GM23338 (cell line): ENCODE results near the gene DHRS7C. TPM values are rescaled to one million over a fixed set of nuclear protein-coding genes. Genes with fewer than 3 reads are reported as not detected.

ENCODE experiments used
- ATAC-seq: fragments of 200-7000 bp; cut with Tn5 transposase; 3 replicates; pipeline ENCODE4 v1.9.1; 2020
- DNase-seq: peaks from one replicate; pipeline ENCODE4 v3.0.0-alpha.2; 2015; ENCODE audit warnings: low spot score
- H2AFZ ChIP-seq: fragments of 200-600 bp; sonication (generic); 2 replicates; pipeline ENCODE4 v1.8.0; 2016; ENCODE audit warnings: antibody characterized with exemption, mild to moderate bottlenecking, moderate library complexity
- H3F3A ChIP-seq: fragments of 200-600 bp; sonication (generic); replicated peaks from 2 replicates; pipeline ENCODE4 v1.8.0; 2017; ENCODE audit warnings: antibody characterized with exemption, mixed run types, low read depth
- H3K27ac ChIP-seq: fragments of 200-600 bp; sonication (generic); 2 replicates; pipeline ENCODE4 v1.6.1; 2016; ENCODE audit warnings: low read depth
- H3K27me3 ChIP-seq: fragments of 200-600 bp; sonication (generic); 2 replicates; pipeline ENCODE4 v1.8.0; 2016; ENCODE audit warnings: mild to moderate bottlenecking, mixed run types, moderate library complexity; ENCODE audit not compliant: insufficient read depth
- H3K36me3 ChIP-seq: fragments of 200-600 bp; sonication (generic); 2 replicates; pipeline ENCODE4 v1.8.0; 2016; ENCODE audit warnings: mild to moderate bottlenecking; ENCODE audit not compliant: insufficient read depth
- H3K4me1 ChIP-seq: fragments of 200-600 bp; sonication (generic); 2 replicates; pipeline ENCODE4 v1.8.0; 2016; ENCODE audit warnings: mild to moderate bottlenecking, moderate library complexity; ENCODE audit not compliant: insufficient read depth
- H3K4me2 ChIP-seq: fragments of 200-600 bp; sonication (generic); 2 replicates; pipeline ENCODE4 v1.7.1; 2017; ENCODE audit warnings: mixed run types
- H3K4me3 ChIP-seq: fragments of 200-600 bp; sonication (generic); 2 replicates; pipeline ENCODE4 v1.6.1; 2016; ENCODE audit warnings: mixed run types
- H3K79me2 ChIP-seq: fragments of 200-600 bp; sonication (generic); replicated peaks from 2 replicates; pipeline ENCODE4 v1.8.0; 2017; ENCODE audit warnings: mild to moderate bottlenecking; ENCODE audit not compliant: insufficient read depth
- H3K9me2 ChIP-seq: fragments of 200-600 bp; sonication (generic); 2 replicates; pipeline ENCODE4 v1.8.0; 2017; ENCODE audit not compliant: insufficient read depth
- H4K20me1 ChIP-seq: fragments of 200-600 bp; sonication (generic); replicated peaks from 2 replicates; pipeline ENCODE4 v1.8.0; 2017; ENCODE audit warnings: mild to moderate bottlenecking; ENCODE audit not compliant: insufficient read depth
- H3K27ac Mint-ChIP-seq: 2 replicates; pipeline ENCODE4 v1.8.0; 2020; ENCODE audit warnings: inconsistent platforms, mild to moderate bottlenecking, moderate library complexity, mixed read lengths
- H3K27me3 Mint-ChIP-seq: 3 replicates; pipeline ENCODE4 v1.8.0; 2022; ENCODE audit warnings: low read depth, mild to moderate bottlenecking, moderate library complexity, mixed read lengths, inconsistent platforms; ENCODE audit not compliant: insufficient read depth, poor library complexity
- H3K36me3 Mint-ChIP-seq: 3 replicates; pipeline ENCODE4 v1.8.0; 2021; ENCODE audit warnings: low read depth, mild to moderate bottlenecking, inconsistent platforms, moderate library complexity, mixed read lengths
- H3K4me1 Mint-ChIP-seq: 3 replicates; pipeline ENCODE4 v1.8.0; 2020; ENCODE audit warnings: mild to moderate bottlenecking, inconsistent platforms, mixed read lengths
- H3K4me3 Mint-ChIP-seq: 3 replicates; pipeline ENCODE4 v1.8.0; 2021; ENCODE audit warnings: moderate library complexity, mild to moderate bottlenecking, inconsistent platforms, mixed read lengths
- H3K9me3 Mint-ChIP-seq: 3 replicates; pipeline ENCODE4 v1.8.0; 2020; ENCODE audit warnings: moderate library complexity, mild to moderate bottlenecking, inconsistent platforms, mixed read lengths
- CREB1 ChIP-seq: fragments of 250-450 bp; sonication (Bioruptor Pico); IDR thresholded peaks from 2 replicates; pipeline ENCODE4 v1.5.0; 2020; ENCODE audit warnings: low read depth, mild to moderate bottlenecking, moderate library complexity
- ETS1 ChIP-seq: IDR thresholded peaks from 2 replicates; pipeline ENCODE4 v1.6.1; 2016; ENCODE audit warnings: antibody characterized with exemption
- EZH2 ChIP-seq: fragments of 200-600 bp; sonication (generic); IDR thresholded peaks from one replicate; pipeline ENCODE4 v1.8.0; 2017; ENCODE audit warnings: antibody characterized with exemption, mild to moderate bottlenecking, low read depth; ENCODE audit not compliant: unreplicated experiment
- EZH2phosphoT487 ChIP-seq: fragments of 200-600 bp; sonication (generic); IDR thresholded peaks from one replicate; pipeline ENCODE4 v1.8.1; 2018; ENCODE audit warnings: antibody characterized with exemption; ENCODE audit not compliant: unreplicated experiment
- JUNB ChIP-seq: IDR thresholded peaks from one replicate; pipeline ENCODE4 v1.6.1; 2016; ENCODE audit warnings: antibody characterized with exemption; ENCODE audit not compliant: unreplicated experiment
- NANOG ChIP-seq: IDR thresholded peaks from 2 replicates; pipeline ENCODE4 v1.6.1; 2016; ENCODE audit warnings: antibody characterized with exemption, borderline replicate concordance
- POLR2AphosphoS5 ChIP-seq: IDR thresholded peaks from 2 replicates; pipeline ENCODE4 v1.6.1; 2016; ENCODE audit warnings: antibody characterized with exemption, low read depth
- REST ChIP-seq: IDR thresholded peaks from one replicate; pipeline ENCODE4 v1.6.1; 2018; ENCODE audit warnings: antibody characterized with exemption; ENCODE audit not compliant: unreplicated experiment
- STAT1 ChIP-seq: IDR thresholded peaks from one replicate; pipeline ENCODE4 v1.6.1; 2016; ENCODE audit warnings: antibody characterized with exemption; ENCODE audit not compliant: unreplicated experiment
- ZNF114 ChIP-seq: fragments of 250-450 bp; sonication (Bioruptor Pico); IDR thresholded peaks from 2 replicates; pipeline ENCODE4 v1.5.0; 2020; ENCODE audit warnings: mild to moderate bottlenecking, moderate library complexity
- ZNF331 ChIP-seq: fragments of 250-450 bp; sonication (Bioruptor Pico); IDR thresholded peaks from 2 replicates; pipeline ENCODE4 v1.5.0; 2020; ENCODE audit warnings: low read depth, mild to moderate bottlenecking, moderate library complexity
- ZNF462 ChIP-seq: fragments of 250-450 bp; sonication (Bioruptor Pico); IDR thresholded peaks from 2 replicates; pipeline ENCODE4 v1.5.0; 2020; ENCODE audit warnings: mild to moderate bottlenecking, moderate library complexity
- polyA plus RNA-seq: library from polyadenylated mRNA; unstranded; fragments of >200 nt; fragmentation: Nextera tagmentation; extraction: Ambion mirVana; gene quantifications from 2 replicates; pipeline ENCODE4 v1.2.1, GENCODE V29; 2016
- total RNA-seq: library from RNA; depleted of rRNA; stranded (reverse); fragments of >200 nt; shearing (Covaris generic); gene quantifications from 2 replicates; pipeline ENCODE4 v1.2.3, GENCODE V29; 2014

DHRS7C gene
- total and polyA plus RNA-seq, 2 experiments from 2014 or later: not detected

- H3K27me3 ChIP-seq: no peaks in the 10 kb centered on the region
- H3K27me3 Mint-ChIP-seq: peaks cover 3% of the 10 kb centered on the region
- H3K4me3 Mint-ChIP-seq: no peak overlapping the region
- H3K36me3 ChIP-seq: no peaks in the 10 kb centered on the region
- TF ChIP-seq NANOG (no peak), JUNB (no peak), ZNF331 (CRISPR knock-in tag) (no peak), CREB1 (CRISPR knock-in tag) (no peak), EZH2phosphoT487 (no peak), STAT1 (no peak), POLR2AphosphoS5 (no peak), REST (no peak), ZNF114 (CRISPR knock-in tag) (no peak), ETS1 (no peak), ZNF462 (CRISPR knock-in tag) (no peak), EZH2 (no peak)
- H4K20me1 ChIP-seq: no peaks in the 10 kb centered on the region
- no peak overlapping the region for H3K4me3 ChIP-seq
- H3K36me3 Mint-ChIP-seq: no peaks in the 10 kb centered on the region
- no peaks in the 10 kb centered on the region for H3K79me2 ChIP-seq
- no peaks in the 10 kb centered on the region for H3K4me1 Mint-ChIP-seq
- H3K4me1 ChIP-seq: no peaks in the 10 kb centered on the region
- H3F3A ChIP-seq: no peaks in the 10 kb centered on the region
- DNase-seq (no peak), ATAC-seq (peak; percentile 25; the same call in 1 of the 3 replicates)
- H3K27ac Mint-ChIP-seq: no peak overlapping the region
- no peak overlapping the region for H3K27ac ChIP-seq
- H3K4me2 ChIP-seq: no peak overlapping the region
- H2AFZ ChIP-seq: no peak overlapping the region
- no peaks in the 10 kb centered on the region for H3K9me3 Mint-ChIP-seq
- no peaks in the 10 kb centered on the region for H3K9me2 ChIP-seq
Observed at GRCh38 chr17:9769036-9769695, 22.2 kb downstream of the DHRS7C start.
